ENCODE measurements around the gene TNRC18.

Gene TNRC18

GRCh38 chr7:5349005-5349380 lies 74.6 kb downstream of the TNRC18 start:
- H3K4me2 ChIP-seq (ENCODE audit: low read depth, low read length, poor library complexity, severe bottlenecking) = no peak overlapping the region
- TF ChIP-seq EZH2phosphoT487 (conservative IDR thresholded peaks at IDR 0.05; ENCODE audit: low read length) (no peak), CTCF (IDR thresholded peaks at IDR 0.05; ENCODE audit: insufficient read depth, low read length, poor library complexity, severe bottlenecking) (no peak)
- no peaks in the 10 kb centered on the region for H3F3A ChIP-seq (ENCODE audit: insufficient read depth)
- H3K9me3 ChIP-seq (ENCODE audit: insufficient read depth, low read length) = peaks cover 4% of the 10 kb centered on the region; the same call in 1 of the 2 replicates
- H2AFZ ChIP-seq (ENCODE audit: low read depth, low read length, severe bottlenecking) = no peak overlapping the region
- no peaks in the 10 kb centered on the region for H3K27me3 ChIP-seq (ENCODE audit: low read length)
- no peaks in the 10 kb centered on the region for H3K9me2 ChIP-seq (replicated peaks; ENCODE audit: insufficient read depth, low read length)
- H3K4me3 ChIP-seq (ENCODE audit: insufficient read depth, low read length, poor library complexity, severe bottlenecking) = no peak overlapping the region
- no peaks in the 10 kb centered on the region; the same call in 1 of the 2 replicates for H4K20me1 ChIP-seq (ENCODE audit: low read depth, low read length)
- no peak overlapping the region for H3K9ac ChIP-seq (ENCODE audit: low read length)
- H3K27ac ChIP-seq (ENCODE audit: low read depth, low read length) = no peak overlapping the region
- H3K79me2 ChIP-seq (ENCODE audit: insufficient read depth, low read length) = peaks cover 10% of the 10 kb centered on the region; the same call in 1 of the 2 replicates
- H3K36me3 ChIP-seq (ENCODE audit: low read length) = peaks cover 12% of the 10 kb centered on the region

GRCh38 chr7:5348134-5349004 lies 75.3 kb downstream of the TNRC18 start:
- peaks cover 18% of the 10 kb centered on the region for H3K36me3 ChIP-seq (ENCODE audit: low read length)
- H3K79me2 ChIP-seq (ENCODE audit: insufficient read depth, low read length) = peaks cover 10% of the 10 kb centered on the region; the same call in 1 of the 2 replicates
- H4K20me1 ChIP-seq (ENCODE audit: low read depth, low read length) = no peaks in the 10 kb centered on the region; the same call in 1 of the 2 replicates
- no peaks in the 10 kb centered on the region for H3F3A ChIP-seq (ENCODE audit: insufficient read depth)
- H3K27ac ChIP-seq (ENCODE audit: low read depth, low read length) = no peak overlapping the region
- H2AFZ ChIP-seq (ENCODE audit: low read depth, low read length, severe bottlenecking) = no peak overlapping the region
- TF ChIP-seq EZH2phosphoT487 (conservative IDR thresholded peaks at IDR 0.05; ENCODE audit: low read length) (no peak), CTCF (IDR thresholded peaks at IDR 0.05; ENCODE audit: insufficient read depth, low read length, poor library complexity, severe bottlenecking) (no peak)
- H3K9me2 ChIP-seq (replicated peaks; ENCODE audit: insufficient read depth, low read length) = no peaks in the 10 kb centered on the region
- H3K9me3 ChIP-seq (ENCODE audit: insufficient read depth, low read length) = peaks cover 8% of the 10 kb centered on the region; the same call in 1 of the 2 replicates
- no peak overlapping the region for H3K4me2 ChIP-seq (ENCODE audit: low read depth, low read length, poor library complexity, severe bottlenecking)
- no peak overlapping the region for H3K4me3 ChIP-seq (ENCODE audit: insufficient read depth, low read length, poor library complexity, severe bottlenecking)
- no peak overlapping the region for H3K9ac ChIP-seq (ENCODE audit: low read length)
- no peaks in the 10 kb centered on the region for H3K27me3 ChIP-seq (ENCODE audit: low read length)

GRCh38 chr7:5345671-5346070 lies 78.0 kb downstream of the TNRC18 start:
- Histone ChIP-seq H3K36me3 (ENCODE audit: low read length) (peaks cover 28% of the 10 kb centered on the region), H3K27me3 (ENCODE audit: low read length) (no peaks in the 10 kb centered on the region), H3K27ac (ENCODE audit: low read depth, low read length) (no peak overlapping the region), H3K9me2 (replicated peaks; ENCODE audit: insufficient read depth, low read length) (no peaks in the 10 kb centered on the region), H3K4me2 (ENCODE audit: low read depth, low read length, poor library complexity, severe bottlenecking) (no peak overlapping the region), H3K4me3 (ENCODE audit: insufficient read depth, low read length, poor library complexity, severe bottlenecking) (no peak overlapping the region), H3K9ac (ENCODE audit: low read length) (no peak overlapping the region), H4K20me1 (ENCODE audit: low read depth, low read length) (no peaks in the 10 kb centered on the region; the same call in 1 of the 2 replicates), H3K9me3 (ENCODE audit: insufficient read depth, low read length) (peaks cover 8% of the 10 kb centered on the region; the same call in 1 of the 2 replicates), H3K79me2 (ENCODE audit: insufficient read depth, low read length) (no peaks in the 10 kb centered on the region), H3F3A (ENCODE audit: insufficient read depth) (no peaks in the 10 kb centered on the region), H2AFZ (ENCODE audit: low read depth, low read length, severe bottlenecking) (no peak overlapping the region)
- TF ChIP-seq EZH2phosphoT487 (conservative IDR thresholded peaks at IDR 0.05; ENCODE audit: low read length) (no peak), CTCF (IDR thresholded peaks at IDR 0.05; ENCODE audit: insufficient read depth, low read length, poor library complexity, severe bottlenecking) (no peak)

Data from SU-DHL-6 (cell line).